Gastroesophageal sphincter (tissue), 3 donors: Measurements from ENCODE around the gene ADAM12.

ENCODE experiments used
- CTCF ChIP-seq, 4 experiments: fragments of 200-600 bp in 2 of 4; fragments of 450-650 bp in 2 of 4; sonication (generic) in 1 of 4; IDR thresholded peaks; one replicate each; pipeline ENCODE4 v1.5.1; 2017 to 2019; ENCODE audit warnings: antibody characterized with exemption in 4 of 4, mild to moderate bottlenecking in 2 of 4, moderate library complexity in 2 of 4
- EP300 ChIP-seq: sonication (generic); formaldehyde crosslinking; IDR thresholded peaks from one replicate; pipeline ENCODE4 v1.6.1; 2017; ENCODE audit warnings: antibody characterized with exemption, mild to moderate bottlenecking
- POLR2A ChIP-seq, 2 donors: fragments of 450-650 bp; IDR thresholded peaks; one replicate each; pipeline ENCODE4 v1.6.1; 2017; ENCODE audit warnings: antibody characterized with exemption in 2 of 2, mild to moderate bottlenecking in 2 of 2, moderate library complexity in 1 of 2

- TF ChIP-seq CTCF (IDR thresholded peaks at IDR 0.05) = no peak
- no peak for TF ChIP-seq EP300
- no peak for TF ChIP-seq POLR2A (IDR thresholded peaks at IDR 0.05)
These were observed 256.9 kb downstream of the ADAM12 start for GRCh38 chr10:126131341-126131740.
